ENCODE results near the gene SEPTIN5. TPM values are rescaled to one million over a fixed set of nuclear protein-coding genes. Genes with fewer than 3 reads are reported as not detected.

Gene SEPTIN5
- total and polyA plus RNA-seq, 2 experiments from 2014 or later: 4.3 to 17.2 TPM

GRCh38 chr22:19709063-19709769, 5.1 kb upstream of the SEPTIN5 start:
- H3K4me3 ChIP-seq: no peak overlapping the region
- H3K36me3 Mint-ChIP-seq (ENCODE audit: low read depth): no peaks in the 10 kb centered on the region
- no peak overlapping the region for H2AFZ ChIP-seq
- H3K9me3 Mint-ChIP-seq: no peaks in the 10 kb centered on the region
- no peaks in the 10 kb centered on the region for H3K36me3 ChIP-seq (ENCODE audit: insufficient read depth)
- peaks cover 29% of the 10 kb centered on the region for H3K4me1 Mint-ChIP-seq
- TF ChIP-seq EZH2phosphoT487 (IDR thresholded peaks at IDR 0.05; ENCODE audit: unreplicated experiment): no peak
- no peak for TF ChIP-seq JUNB (IDR thresholded peaks at IDR 0.05; ENCODE audit: unreplicated experiment)
- no peak for TF ChIP-seq NANOG (IDR thresholded peaks at IDR 0.05; ENCODE audit: borderline replicate concordance)
- peaks cover 16% of the 10 kb centered on the region for H3K4me1 ChIP-seq (ENCODE audit: insufficient read depth)
- ATAC-seq (no peak), DNase-seq (ENCODE audit: low spot score) (no peak)
- H3K79me2 ChIP-seq (replicated peaks; ENCODE audit: insufficient read depth): no peaks in the 10 kb centered on the region
- H4K20me1 ChIP-seq (replicated peaks; ENCODE audit: insufficient read depth): no peaks in the 10 kb centered on the region
- H3K27me3 Mint-ChIP-seq (ENCODE audit: insufficient read depth, low read depth, poor library complexity): peaks cover 45% of the 10 kb centered on the region
- no peak overlapping the region for H3K4me3 Mint-ChIP-seq
- no peaks in the 10 kb centered on the region for H3K9me2 ChIP-seq (ENCODE audit: insufficient read depth)
- H3F3A ChIP-seq (replicated peaks; ENCODE audit: low read depth): 0 out of 2 replicates have a peak, but pooled peaks cover 3% of the 10 kb centered on the region
- H3K27me3 ChIP-seq (ENCODE audit: insufficient read depth): peaks cover 15% of the 10 kb centered on the region
- H3K27ac ChIP-seq (ENCODE audit: low read depth): no peak overlapping the region
- no peak overlapping the region for H3K27ac Mint-ChIP-seq
- no peak overlapping the region for H3K4me2 ChIP-seq

GRCh38 chr22:19710020-19710768, 4.1 kb upstream of the SEPTIN5 start:
- H3K79me2 ChIP-seq (replicated peaks; ENCODE audit: insufficient read depth): no peaks in the 10 kb centered on the region
- H3K27me3 ChIP-seq (ENCODE audit: insufficient read depth): peaks cover 22% of the 10 kb centered on the region
- peaks cover 42% of the 10 kb centered on the region for H3K27me3 Mint-ChIP-seq (ENCODE audit: insufficient read depth, low read depth, poor library complexity)

More at GRCh38 chr22:19710020-19710768, 4.1 kb upstream of the SEPTIN5 start:
- Histone ChIP-seq H3K27ac (ENCODE audit: low read depth) (no peak overlapping the region), H3K36me3 (ENCODE audit: insufficient read depth) (no peaks in the 10 kb centered on the region), H4K20me1 (replicated peaks; ENCODE audit: insufficient read depth) (no peaks in the 10 kb centered on the region), H3F3A (replicated peaks; ENCODE audit: low read depth) (0 out of 2 replicates have a peak, but pooled peaks cover 3% of the 10 kb centered on the region), H3K4me3 (no peak overlapping the region), H3K4me1 (ENCODE audit: insufficient read depth) (peaks cover 10% of the 10 kb centered on the region), H3K4me2 (no peak overlapping the region), H2AFZ (no peak overlapping the region), H3K9me2 (ENCODE audit: insufficient read depth) (no peaks in the 10 kb centered on the region)
- Mint-ChIP-seq H3K27ac (no peak overlapping the region), H3K9me3 (no peaks in the 10 kb centered on the region), H3K4me1 (peaks cover 20% of the 10 kb centered on the region), H3K36me3 (ENCODE audit: low read depth) (no peaks in the 10 kb centered on the region), H3K4me3 (no peak overlapping the region)
- DNase-seq (ENCODE audit: low spot score): no peak
- ATAC-seq: no peak
- no peak for TF ChIP-seq CREB1 (CRISPR knock-in tag; IDR thresholded peaks at IDR 0.05; ENCODE audit: low read depth)
- no peak for TF ChIP-seq REST (IDR thresholded peaks at IDR 0.05; ENCODE audit: unreplicated experiment)
- no peak for TF ChIP-seq POLR2AphosphoS5 (IDR thresholded peaks at IDR 0.05; ENCODE audit: low read depth)
- TF ChIP-seq ZNF114 (CRISPR knock-in tag; IDR thresholded peaks at IDR 0.05): no peak
- TF ChIP-seq ZNF331 (CRISPR knock-in tag; IDR thresholded peaks at IDR 0.05; ENCODE audit: low read depth): no peak
- TF ChIP-seq STAT1 (IDR thresholded peaks at IDR 0.05; ENCODE audit: unreplicated experiment): no peak
- TF ChIP-seq CTCF (conservative IDR thresholded peaks at IDR 0.05; ENCODE audit: low read depth in 2 of 2): no peak
- TF ChIP-seq EZH2phosphoT487 (IDR thresholded peaks at IDR 0.05; ENCODE audit: unreplicated experiment): no peak
